ENCODE measurements around the gene HPCAL1.
A peak's percentile ranks its signal among the peaks of the same experiment; 100 is the strongest.
"Not testable (repeated sequence)": the region's sequence is repeated elsewhere in the genome, so short reads cannot be mapped to it uniquely, and the experiment has no call there.

Gene HPCAL1

DNA sequence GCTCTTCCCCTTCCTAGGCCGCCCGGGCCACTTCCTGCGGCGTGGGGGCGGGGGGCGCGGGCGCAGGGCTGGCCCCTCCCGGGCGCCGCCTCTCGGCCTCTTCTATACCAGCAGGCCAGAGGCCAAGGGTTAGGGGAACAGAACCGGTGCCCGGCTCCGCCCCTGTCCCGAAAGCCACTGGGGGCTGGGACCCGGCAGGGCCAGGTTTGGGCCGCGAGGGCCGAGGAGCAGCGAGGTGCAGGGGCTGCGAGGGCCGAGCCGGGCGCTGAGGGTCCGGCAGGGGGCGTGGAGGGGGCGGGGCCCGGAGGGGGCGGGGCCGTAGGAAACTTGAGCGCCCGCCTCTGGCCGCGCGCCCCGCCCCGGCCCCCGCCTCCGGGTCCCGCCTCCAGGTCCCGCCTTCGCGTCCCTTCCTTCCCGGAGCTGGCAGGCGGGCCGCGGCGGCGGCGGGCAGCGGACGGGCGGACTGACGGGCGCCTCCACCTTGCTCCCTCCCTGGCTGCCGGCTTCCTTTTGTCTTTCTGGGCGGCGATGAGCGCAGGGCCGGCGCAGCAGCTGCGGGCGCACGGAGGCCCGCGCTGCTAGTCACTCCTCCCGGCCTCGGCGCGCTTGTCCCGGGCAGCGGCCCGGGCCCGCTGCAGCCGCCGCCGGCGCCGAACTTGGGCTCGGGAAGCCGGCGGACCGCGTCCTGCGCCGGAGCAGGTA, at the start of gene HPCAL1:
HPCAL1 (plus strand) TSS at position 426 of the 702 bp plus-strand sequence. CDS start 116,854 bp downstream, outside the sequence.
- peak; percentile 75 for DNase-seq

DNA sequence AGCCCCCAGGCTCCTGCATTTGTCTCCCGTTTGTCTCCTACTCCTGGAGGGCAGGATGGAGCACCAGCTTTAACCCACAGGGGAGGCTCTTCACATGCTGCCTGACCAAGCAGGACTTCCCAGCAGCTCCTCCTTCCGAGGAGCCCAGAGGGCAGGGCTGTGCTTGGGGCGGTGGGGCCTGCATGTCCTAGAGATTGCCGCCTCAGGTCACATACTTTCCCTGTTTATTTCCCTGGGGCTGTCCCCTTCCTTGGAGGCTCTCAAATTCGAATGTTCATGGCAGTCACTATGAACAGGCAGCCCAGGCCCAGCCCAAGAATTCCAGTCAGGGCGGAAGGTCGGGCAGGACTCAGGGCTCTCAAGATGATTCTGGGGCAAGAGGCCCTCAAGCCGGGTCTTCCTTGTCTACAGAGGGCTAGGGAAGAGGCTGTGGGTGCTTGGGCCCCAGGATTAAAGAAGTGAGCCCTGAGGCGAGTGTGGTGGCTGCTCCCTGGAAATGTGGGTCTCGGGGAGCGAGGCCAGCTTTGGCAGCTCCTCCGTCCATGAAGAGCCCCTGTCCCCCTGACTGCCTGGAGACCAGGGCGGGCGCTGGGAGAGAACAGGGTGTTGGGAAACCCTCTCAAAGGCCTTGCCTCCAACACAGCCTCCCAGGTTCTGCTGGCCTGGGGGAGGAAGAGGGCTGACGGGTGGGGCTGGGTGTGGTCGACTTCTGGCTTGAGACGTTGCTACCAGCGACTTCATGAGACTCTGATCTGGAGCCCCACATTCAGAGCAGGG, 48.9 kb upstream of the HPCAL1 start:
- DNase-seq, result no peak

GRCh38 chr2:10254373-10255188, 48.1 kb upstream of the HPCAL1 start:
- no peak for DNase-seq

DNA sequence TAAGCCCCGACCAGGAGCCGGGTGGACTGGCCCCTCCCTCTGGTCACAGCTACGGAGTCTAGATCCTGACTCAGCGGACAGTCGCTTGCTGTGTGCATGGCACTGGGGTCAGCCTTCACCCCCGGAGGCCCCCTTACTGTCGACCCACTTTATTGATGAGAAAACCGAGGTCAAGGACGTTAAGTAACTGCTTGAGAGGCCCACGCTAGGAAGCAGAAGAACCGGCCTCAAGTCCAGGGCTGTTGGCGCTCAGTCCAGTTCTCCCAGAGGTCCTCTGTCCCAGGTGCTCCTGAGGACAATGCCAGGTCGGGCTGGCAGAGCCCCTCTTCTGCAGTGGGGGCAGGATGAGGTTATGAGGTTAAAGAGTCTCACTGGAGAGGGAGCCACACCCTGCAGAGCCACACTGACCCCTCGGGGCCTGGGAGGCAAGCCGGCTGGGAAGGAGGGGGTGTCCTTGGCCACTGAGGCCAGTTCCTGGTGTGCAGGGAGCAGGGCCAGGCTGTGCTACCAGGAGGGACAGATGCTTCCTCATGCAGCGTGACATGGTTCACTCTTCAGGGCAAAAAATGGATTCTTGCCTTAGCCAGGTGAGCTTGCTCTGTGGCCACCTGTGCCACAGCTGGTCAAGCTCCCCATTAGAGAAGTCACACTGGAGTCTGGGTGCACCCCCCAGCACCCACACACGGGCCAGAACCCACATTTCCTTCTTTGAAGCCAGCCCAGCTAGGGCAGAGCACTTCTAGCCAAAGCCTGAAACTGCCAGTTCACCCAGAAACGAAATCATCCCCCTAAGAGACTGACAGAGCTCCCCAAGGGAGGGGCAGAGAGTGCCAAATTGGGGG, 47.3 kb upstream of the HPCAL1 start:
- no peak for DNase-seq

GRCh38 chr2:10256031-10256514, 46.6 kb upstream of the HPCAL1 start:
- no peak for DNase-seq

GRCh38 chr2:10256515-10257031, 46.1 kb upstream of the HPCAL1 start:
- DNase-seq, result no peak

DNA sequence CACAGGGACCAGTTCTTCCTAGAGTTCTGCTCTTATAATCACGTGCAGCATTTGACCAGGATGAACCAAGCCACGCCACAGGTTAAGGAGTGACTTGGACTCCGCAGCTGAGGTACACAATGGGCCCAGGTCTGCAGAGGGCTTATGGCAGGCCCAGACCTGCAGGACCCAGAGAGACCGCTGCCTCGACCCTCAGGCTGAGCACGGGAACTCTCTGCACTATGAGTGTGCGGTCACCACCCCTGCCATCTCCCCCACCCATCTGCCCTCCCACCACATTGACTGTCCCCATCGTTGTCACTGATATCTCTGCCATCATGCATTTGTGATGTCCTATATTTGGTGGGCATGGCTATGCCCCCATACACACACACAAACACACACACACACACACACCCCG, 45.7 kb upstream of the HPCAL1 start:
- DNase-seq, result no peak

DNA sequence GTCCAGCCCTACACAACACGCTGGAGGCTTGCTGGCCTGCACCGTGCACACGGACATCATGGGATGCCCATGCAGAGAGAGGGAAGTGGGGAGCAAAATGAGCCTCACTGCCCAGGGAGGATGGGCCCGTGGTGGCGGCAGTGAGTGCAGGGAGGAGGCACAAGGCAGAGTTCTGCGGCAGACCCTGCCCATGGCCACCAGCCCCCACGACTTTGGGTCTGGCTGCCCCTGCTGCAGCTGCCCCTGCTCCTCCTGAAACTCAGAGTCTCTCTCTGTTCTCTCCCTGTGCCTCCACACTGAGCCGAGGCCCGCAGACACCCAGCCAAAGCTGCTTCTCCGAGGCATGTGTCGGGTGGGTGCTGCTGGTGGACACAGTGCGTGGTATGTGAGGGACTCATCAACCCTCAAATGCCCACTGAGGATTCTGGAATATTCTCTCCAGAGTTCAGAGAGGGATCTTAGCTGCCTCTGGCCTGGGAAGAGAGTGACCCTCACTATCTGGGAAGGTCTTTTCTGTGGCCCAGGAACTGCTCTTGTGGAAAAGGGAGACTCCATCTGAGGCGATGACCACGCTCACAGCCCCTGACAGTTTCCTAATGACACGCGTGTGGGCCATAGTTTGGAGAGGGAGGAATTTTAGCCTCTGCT, 45.1 kb upstream of the HPCAL1 start:
- DNase-seq, result no peak

- DNase-seq, result no peak
These were observed 44.4 kb upstream of the HPCAL1 start for GRCh38 chr2:10258326-10258725.

GRCh38 chr2:10258726-10259125, 44.0 kb upstream of the HPCAL1 start:
- DNase-seq, result no peak

DNA sequence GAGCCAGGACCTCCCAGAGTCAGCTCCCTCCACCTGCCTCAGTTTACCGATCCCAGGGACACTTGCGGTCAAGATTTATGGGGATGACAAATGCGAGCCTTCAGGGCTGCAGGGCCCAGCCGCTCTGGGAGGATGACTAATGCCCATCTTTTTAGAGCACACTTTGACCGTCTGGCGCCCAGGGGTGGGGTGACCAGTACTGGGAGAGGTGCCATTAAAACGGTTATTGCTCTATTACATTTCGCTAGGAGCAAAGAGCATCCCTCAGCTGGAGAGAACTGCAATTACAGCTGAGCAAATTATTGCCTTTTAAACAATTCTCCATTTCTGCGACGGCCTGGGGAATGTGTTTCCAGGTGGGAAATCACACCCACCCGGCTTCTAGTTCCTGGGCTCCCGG, 42.6 kb upstream of the HPCAL1 start:
- DNase-seq, result no peak

GRCh38 chr2:10263526-10263925, 39.2 kb upstream of the HPCAL1 start:
- not testable (repeated sequence) for DNase-seq

DNA sequence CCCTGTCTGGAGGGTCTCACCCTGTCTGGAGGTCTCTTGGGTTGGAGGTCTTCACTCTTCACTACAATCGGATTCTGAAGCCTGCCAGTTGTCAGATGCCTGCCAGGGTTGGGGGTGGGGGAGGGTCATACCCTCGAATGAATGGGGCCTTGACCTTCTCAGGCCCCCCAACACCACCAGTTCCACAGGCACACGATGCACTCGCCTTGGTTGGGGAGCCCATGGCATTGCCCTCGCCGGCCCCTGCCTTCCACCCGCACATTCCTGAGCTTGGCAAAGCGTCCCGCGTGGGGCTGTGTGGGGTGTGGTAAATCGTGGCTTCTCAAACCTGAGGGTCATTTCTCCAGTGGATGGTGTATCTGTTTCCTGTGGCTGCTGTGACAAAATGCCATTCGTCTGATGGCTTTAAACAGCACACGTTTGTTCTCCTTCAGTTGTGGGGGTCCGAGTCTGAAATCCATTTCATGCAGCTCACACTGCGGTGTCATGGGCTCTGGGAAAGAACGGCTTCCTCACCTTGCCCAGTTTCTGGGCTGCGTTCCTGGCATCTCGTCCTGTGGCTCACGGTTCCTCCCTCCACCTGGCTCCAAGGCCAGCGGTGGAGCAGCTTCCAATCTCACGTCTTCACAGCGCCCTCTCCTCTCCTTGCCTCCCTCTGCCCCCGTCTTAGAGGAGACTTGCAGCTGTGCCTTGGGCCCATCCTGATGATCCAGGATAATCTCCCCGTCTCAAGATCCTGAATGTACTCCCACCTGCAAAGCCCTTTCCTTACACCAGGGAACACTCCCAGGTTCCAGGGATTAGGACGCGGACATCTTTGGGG, 38.0 kb upstream of the HPCAL1 start:
- DNase-seq, result no peak

GRCh38 chr2:10265329-10266132, 37.2 kb upstream of the HPCAL1 start:
- no peak for DNase-seq

DNA sequence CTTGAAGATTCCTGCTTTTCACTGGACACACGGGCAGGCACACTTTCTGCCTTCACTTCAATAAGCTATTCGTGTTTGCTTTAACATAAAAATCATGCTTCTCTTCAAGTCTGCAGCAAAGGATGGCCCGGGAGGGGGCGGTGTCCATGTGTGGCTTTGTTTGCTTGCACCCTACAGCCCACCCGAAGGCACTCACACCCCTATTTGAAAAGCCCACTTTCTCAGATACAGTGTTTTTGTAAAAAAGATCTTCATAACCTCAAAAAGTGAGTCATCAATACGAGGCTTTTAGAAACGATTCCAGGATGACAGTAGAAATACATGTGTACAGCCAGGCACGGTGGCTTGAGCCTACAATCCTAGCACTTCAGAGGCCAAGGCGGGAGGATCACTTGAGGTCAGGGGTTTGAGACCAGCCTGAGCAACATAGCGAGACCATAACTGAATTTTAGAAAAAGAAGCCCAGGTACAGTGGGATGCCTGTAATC, 36.5 kb upstream of the HPCAL1 start:
- peak; percentile 33 for DNase-seq

DNA sequence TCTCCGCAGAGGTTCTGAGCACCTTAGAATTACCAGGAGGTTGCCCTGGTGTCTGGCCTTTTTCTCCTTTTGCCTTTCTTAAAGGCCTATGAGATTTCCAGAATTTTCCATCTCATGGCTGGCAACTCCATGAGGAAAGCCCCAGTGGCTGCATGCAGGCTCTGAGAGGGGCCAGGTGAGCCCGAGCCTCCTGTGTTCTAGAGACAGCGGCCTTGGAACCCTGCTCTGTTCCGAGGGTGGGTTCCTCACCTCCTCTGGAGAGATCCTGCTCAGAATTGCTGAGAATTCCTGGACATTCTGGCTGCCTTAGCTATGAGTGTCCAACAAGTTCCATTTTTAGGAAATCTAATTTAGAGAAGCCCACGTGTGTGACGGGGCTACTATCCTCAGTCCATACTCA, 35.7 kb upstream of the HPCAL1 start:
- DNase-seq, result no peak

GRCh38 chr2:10267551-10268465, 34.9 kb upstream of the HPCAL1 start:
- no peak for DNase-seq

GRCh38 chr2:10269291-10269690, 33.4 kb upstream of the HPCAL1 start:
- DNase-seq, result no peak
